GM23248 (cell line): ENCODE measurements around the gene WTIP. TPM values are rescaled to one million over a fixed set of nuclear protein-coding genes. Genes with fewer than 3 reads are reported as not detected.

ENCODE experiments used
- DNase-seq: peaks from one replicate; pipeline ENCODE4 v3.0.0-alpha.2; 2015
- H2AFZ ChIP-seq: fragments of 200-600 bp; sonication (generic); 2 replicates; pipeline ENCODE4 v1.6.1; 2016; ENCODE audit warnings: antibody characterized with exemption
- H3F3A ChIP-seq: fragments of 200-600 bp; sonication (generic); 2 replicates; pipeline ENCODE4 v1.6.1; 2016; ENCODE audit warnings: mild to moderate bottlenecking, antibody characterized with exemption, mixed run types; ENCODE audit not compliant: insufficient read depth
- H3K27ac ChIP-seq: fragments of 200-600 bp; sonication (generic); 2 replicates; pipeline ENCODE4 v1.5.1; 2016; ENCODE audit warnings: mild to moderate bottlenecking
- H3K27me3 ChIP-seq: fragments of 200-600 bp; sonication (generic); replicated peaks from 2 replicates; pipeline ENCODE4 v1.6.1; 2016; ENCODE audit warnings: mild to moderate bottlenecking; ENCODE audit not compliant: insufficient read depth
- H3K36me3 ChIP-seq: fragments of 200-600 bp; sonication (generic); 2 replicates; pipeline ENCODE4 v1.6.1; 2016; ENCODE audit warnings: low read depth, mild to moderate bottlenecking
- H3K4me1 ChIP-seq: fragments of 200-600 bp; sonication (generic); 2 replicates; pipeline ENCODE4 v1.6.1; 2016; ENCODE audit warnings: mild to moderate bottlenecking; ENCODE audit not compliant: insufficient read depth
- H3K4me2 ChIP-seq: fragments of 200-600 bp; sonication (generic); one replicate; pipeline ENCODE4 v1.6.1; 2016; ENCODE audit warnings: mild to moderate bottlenecking; ENCODE audit not compliant: unreplicated experiment
- H3K4me3 ChIP-seq: fragments of 200-600 bp; sonication (generic); 2 replicates; pipeline ENCODE4 v1.5.1; 2016; ENCODE audit warnings: mild to moderate bottlenecking
- H3K79me2 ChIP-seq: fragments of 200-600 bp; sonication (generic); 2 replicates; pipeline ENCODE4 v1.6.1; 2016; ENCODE audit warnings: mild to moderate bottlenecking; ENCODE audit not compliant: insufficient read depth
- H3K9ac ChIP-seq: fragments of 200-600 bp; sonication (generic); 2 replicates; pipeline ENCODE4 v1.6.1; 2016; ENCODE audit warnings: mild to moderate bottlenecking
- H3K9me2 ChIP-seq: fragments of 200-600 bp; sonication (generic); 2 replicates; pipeline ENCODE4 v1.6.1; 2016; ENCODE audit warnings: mixed run types, mild to moderate bottlenecking, moderate library complexity; ENCODE audit not compliant: insufficient read depth
- H3K9me3 ChIP-seq: fragments of 200-600 bp; sonication (generic); one replicate; pipeline ENCODE4 v1.6.1; 2017; ENCODE audit warnings: low read depth
- H4K20me1 ChIP-seq: fragments of 200-600 bp; sonication (generic); 2 replicates; pipeline ENCODE4 v1.6.0; 2016; ENCODE audit not compliant: insufficient read depth
- EZH2 ChIP-seq: fragments of 200-600 bp; sonication (generic); IDR thresholded peaks from 2 replicates; pipeline ENCODE4 v1.6.1; 2018; ENCODE audit warnings: antibody characterized with exemption, mild to moderate bottlenecking; ENCODE audit not compliant: insufficient read depth, poor library complexity, severe bottlenecking
- EZH2phosphoT487 ChIP-seq: fragments of 200-600 bp; sonication (generic); IDR thresholded peaks from 2 replicates; pipeline ENCODE4 v1.6.1; 2018; ENCODE audit warnings: antibody characterized with exemption, moderate library complexity, mild to moderate bottlenecking, low read depth; ENCODE audit not compliant: insufficient read depth
- WGBS, 2 experiments: methylation state at CpG; one replicate each; pipeline ENCODE4 v1.1.6; 2015 to 2017; ENCODE audit warnings: low lambda C conversion rate in 2 of 2, low coverage in 1 of 2; ENCODE audit errors: missing lambda C conversion rate in 2 of 2; 5-methylcytosine and 5-hydroxymethylcytosine counted together
- in situ Hi-C: fragments of 300-500 bp; cut with MboI; formaldehyde crosslinking; loops from 2 replicates; pipeline ENCODE4 v1.15.0; 2020
- polyA plus RNA-seq: library from polyadenylated mRNA; unstranded; fragments of >200 nt; fragmentation: Nextera tagmentation; extraction: Ambion mirVana; gene quantifications from 2 replicates; pipeline ENCODE4 v1.2.1, GENCODE V29; 2016
- total RNA-seq: library from RNA; depleted of rRNA; stranded (reverse); fragments of >200 nt; shearing (Covaris generic); gene quantifications from 2 replicates; pipeline ENCODE4 v1.2.3, GENCODE V29; 2014

The WTIP gene
- total and polyA plus RNA-seq, 2 experiments from 2014 or later: 2.2 to 35.2 TPM

DNA sequence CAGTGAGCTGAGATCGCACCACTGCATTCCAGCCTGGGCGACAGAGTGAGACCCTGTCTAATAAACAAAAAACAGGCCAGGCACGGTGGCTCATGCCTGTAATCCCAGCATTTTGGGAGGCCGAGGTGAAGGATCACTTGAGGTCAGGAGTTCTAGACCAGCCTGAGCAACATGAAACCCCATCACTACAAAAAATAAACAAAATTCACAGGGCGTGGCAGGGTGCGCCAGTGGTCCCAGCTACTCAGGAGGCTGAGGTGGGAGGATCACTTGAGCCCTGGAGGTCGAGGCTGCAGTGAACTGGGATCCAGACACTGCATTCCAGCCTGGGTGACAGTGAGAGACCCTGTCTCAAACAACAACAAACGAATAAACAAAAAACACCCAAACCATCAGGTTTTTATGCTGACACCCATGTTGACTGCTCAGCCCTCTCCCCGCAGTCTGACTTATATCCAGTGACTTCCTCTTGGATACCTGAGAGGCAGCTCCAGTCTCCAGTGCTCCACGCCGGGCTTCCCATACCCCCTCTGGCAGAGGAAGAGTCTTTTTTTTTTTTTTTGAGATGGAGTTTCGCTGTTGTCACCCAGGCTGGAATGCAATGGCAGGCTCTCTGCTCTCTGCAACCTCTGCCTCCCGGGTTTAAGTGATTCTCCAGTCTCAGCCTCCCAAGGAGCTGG, 17.7 kb downstream of the WTIP start:
- no peak overlapping the region for H2AFZ ChIP-seq
- in situ Hi-C loops: no loop called here

GRCh38 chr19:34500656-34501120, 19.1 kb downstream of the WTIP start:
- Histone ChIP-seq H3K4me3 (no peak overlapping the region), H3K9me2 (no peaks in the 10 kb centered on the region), H3K27me3 (no peaks in the 10 kb centered on the region), H3K27ac (no peak overlapping the region), H3K9me3 (no peaks in the 10 kb centered on the region), H2AFZ (no peak overlapping the region), H3F3A (0 out of 2 replicates have a peak, but pooled peaks cover 5% of the 10 kb centered on the region), H3K4me1 (0 out of 2 replicates have a peak, but pooled peaks cover 6% of the 10 kb centered on the region), H3K4me2 (no peak overlapping the region), H3K79me2 (no peaks in the 10 kb centered on the region), H4K20me1 (no peaks in the 10 kb centered on the region), H3K9ac (no peak overlapping the region), H3K36me3 (no peaks in the 10 kb centered on the region)
- DNase-seq: no peak
- TF ChIP-seq EZH2phosphoT487: no peak
- no peak for TF ChIP-seq EZH2
- WGBS, 2 experiments: 73 to 75% methylated on average over 20 to 25 of the region's 25 CpGs
- in situ Hi-C loops: no loop called here

More for the DNA sequence above, 17.7 kb downstream of the WTIP start:
- Histone ChIP-seq H3K4me2 (no peak overlapping the region), H3F3A (0 out of 2 replicates have a peak, but pooled peaks cover 5% of the 10 kb centered on the region), H3K79me2 (no peaks in the 10 kb centered on the region), H3K27ac (no peak overlapping the region), H3K4me1 (0 out of 2 replicates have a peak, but pooled peaks cover 6% of the 10 kb centered on the region), H3K27me3 (no peaks in the 10 kb centered on the region), H3K9me3 (no peaks in the 10 kb centered on the region), H4K20me1 (no peaks in the 10 kb centered on the region), H3K9me2 (no peaks in the 10 kb centered on the region), H3K4me3 (no peak overlapping the region), H3K9ac (no peak overlapping the region), H3K36me3 (no peaks in the 10 kb centered on the region)
- no peak for TF ChIP-seq EZH2phosphoT487
- no peak for TF ChIP-seq EZH2
- WGBS, 2 experiments: 89 to 95% methylated on average over 13 of the region's 13 CpGs
- no peak for DNase-seq

DNA sequence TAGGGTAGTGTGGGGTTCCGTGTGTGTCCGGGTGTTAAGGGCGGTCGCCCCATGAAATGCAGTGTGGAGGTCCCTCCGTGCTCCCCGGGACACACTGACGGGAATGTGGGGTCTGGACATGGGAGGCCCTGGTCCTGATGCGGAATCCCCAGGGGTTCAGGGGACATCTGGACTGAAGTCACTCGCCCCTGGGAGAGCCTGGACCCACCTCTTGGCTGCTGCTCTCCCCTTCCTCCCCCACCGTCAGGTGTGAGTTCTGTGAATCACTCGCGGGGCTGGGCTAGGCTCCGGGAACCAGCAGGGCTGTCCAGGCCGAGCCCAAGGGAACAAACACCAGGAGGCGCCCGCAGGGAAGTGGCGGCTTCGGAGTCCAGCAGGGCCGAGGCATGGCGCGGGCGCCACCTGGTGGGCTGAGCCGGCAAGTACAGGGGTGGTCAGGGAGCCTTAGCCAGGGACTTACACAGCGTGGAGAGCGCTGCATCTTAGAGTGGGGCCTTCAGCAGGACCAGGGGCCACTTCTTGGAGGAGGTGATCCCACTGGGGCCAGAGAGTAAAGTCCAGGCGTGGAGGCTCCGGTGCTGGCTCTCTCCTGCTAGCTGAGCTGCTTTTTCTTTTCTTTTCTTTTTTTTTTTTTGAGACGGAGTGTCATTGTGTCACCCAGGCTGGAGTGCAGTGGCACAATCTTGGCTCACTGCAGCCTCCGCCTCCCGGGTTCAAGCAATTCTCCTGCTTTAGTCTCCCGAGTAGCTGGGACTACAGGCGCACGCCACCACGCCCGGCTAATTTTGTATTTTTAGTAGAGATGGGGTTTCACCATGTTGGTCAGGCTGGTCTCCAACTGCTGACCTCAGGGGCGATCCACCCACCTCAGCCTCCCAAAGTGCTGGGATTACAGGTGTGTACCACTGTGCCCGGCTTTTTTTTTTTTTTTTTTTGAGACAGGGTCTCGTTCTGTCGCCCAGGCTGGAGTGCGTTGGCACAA, 20.1 kb downstream of the WTIP start:
- H3K9ac ChIP-seq: no peak overlapping the region
- H3K4me3 ChIP-seq: no peak overlapping the region
- H3K9me2 ChIP-seq: no peaks in the 10 kb centered on the region
- WGBS, 2 experiments: 38% methylated on average over 38 to 39 of the region's 40 CpGs
- no peak overlapping the region for H3K4me2 ChIP-seq
- H3K27me3 ChIP-seq: no peaks in the 10 kb centered on the region
- H2AFZ ChIP-seq: no peak overlapping the region
- 0 out of 2 replicates have a peak, but pooled peaks cover 6% of the 10 kb centered on the region for H3K4me1 ChIP-seq
- in situ Hi-C loops: no loop called here
- DNase-seq: peak; percentile 95
- no peak overlapping the region for H3K27ac ChIP-seq
- TF ChIP-seq EZH2phosphoT487 (no peak), EZH2 (no peak)
- H3K9me3 ChIP-seq: no peaks in the 10 kb centered on the region
- H3K36me3 ChIP-seq: no peaks in the 10 kb centered on the region
- no peaks in the 10 kb centered on the region for H4K20me1 ChIP-seq
- H3K79me2 ChIP-seq: no peaks in the 10 kb centered on the region
- 0 out of 2 replicates have a peak, but pooled peaks cover 5% of the 10 kb centered on the region for H3F3A ChIP-seq
